Nephron progenitor cell (in vitro differentiated cells): ENCODE measurements around the gene TRIM28.

Experiments
- DNase-seq: peaks from one replicate; pipeline ENCODE4 v3.0.0; 2021
- H3K27ac Mint-ChIP-seq: 2 replicates; pipeline ENCODE4 v1.8.0; 2021; ENCODE audit warnings: mild to moderate bottlenecking, moderate library complexity, mixed read lengths
- H3K27me3 Mint-ChIP-seq: 2 replicates; pipeline ENCODE4 v1.8.0; 2021; ENCODE audit warnings: mild to moderate bottlenecking, low read depth, mixed read lengths; ENCODE audit not compliant: poor library complexity
- H3K36me3 Mint-ChIP-seq: 2 replicates; pipeline ENCODE4 v1.8.0; 2021; ENCODE audit warnings: low read depth, mixed read lengths
- H3K4me1 Mint-ChIP-seq: 2 replicates; pipeline ENCODE4 v1.8.0; 2021; ENCODE audit warnings: mixed read lengths
- H3K4me3 Mint-ChIP-seq: 2 replicates; pipeline ENCODE4 v1.8.0; 2021; ENCODE audit warnings: mild to moderate bottlenecking, moderate library complexity, mixed read lengths
- H3K9me3 Mint-ChIP-seq: 2 replicates; pipeline ENCODE4 v1.8.0; 2021; ENCODE audit warnings: mild to moderate bottlenecking, moderate library complexity, mixed read lengths
- CTCF ChIP-seq: fragments of 200-600 bp; sonication (generic); IDR thresholded peaks from 2 replicates; pipeline ENCODE4 v1.5.0; 2021; ENCODE audit warnings: antibody characterized with exemption

The TRIM28 gene

GRCh38 chr19:58553799-58554493 lies 10.1 kb downstream of the TRIM28 start:
- peaks cover 51% of the 10 kb centered on the region for H3K4me1 Mint-ChIP-seq

GRCh38 chr19:58554494-58555368 lies 10.9 kb downstream of the TRIM28 start, which contains the start of gene CHMP2A:
Gene CHMP2A, minus strand, starts transcription at chr19:58555105. Its CDS starts 893 bp downstream, at chr19:58554212.
- DNase-seq: peak; percentile 99
- H3K4me3 Mint-ChIP-seq: peak within 1 kb of the TSS; percentile 97
- no peak for TF ChIP-seq CTCF
- peaks cover 57% of the 10 kb centered on the region for H3K4me1 Mint-ChIP-seq
- peak within 1 kb of the TSS; percentile 99 for H3K27ac Mint-ChIP-seq
- no peaks in the 10 kb centered on the region for H3K9me3 Mint-ChIP-seq
- H3K36me3 Mint-ChIP-seq: peaks cover 39% of the 10 kb centered on the region
- peaks cover 10% of the 10 kb centered on the region for H3K27me3 Mint-ChIP-seq

More at GRCh38 chr19:58553799-58554493, 10.1 kb downstream of the TRIM28 start:
- Mint-ChIP-seq H3K36me3 (peaks cover 39% of the 10 kb centered on the region), H3K4me3 (peak overlapping the region; percentile 97), H3K9me3 (no peaks in the 10 kb centered on the region), H3K27me3 (peaks cover 10% of the 10 kb centered on the region), H3K27ac (peak overlapping the region; percentile 99)
- no peak for TF ChIP-seq CTCF
- no peak for DNase-seq

- Mint-ChIP-seq H3K4me1 (peaks cover 64% of the 10 kb centered on the region), H3K4me3 (peak overlapping the region; percentile 97), H3K27me3 (peaks cover 10% of the 10 kb centered on the region), H3K36me3 (peaks cover 34% of the 10 kb centered on the region), H3K9me3 (no peaks in the 10 kb centered on the region), H3K27ac (peak overlapping the region; percentile 99)
- TF ChIP-seq CTCF: no peak
- DNase-seq: no peak
Observed at GRCh38 chr19:58555369-58555885, 11.6 kb downstream of the TRIM28 start.

DNA sequence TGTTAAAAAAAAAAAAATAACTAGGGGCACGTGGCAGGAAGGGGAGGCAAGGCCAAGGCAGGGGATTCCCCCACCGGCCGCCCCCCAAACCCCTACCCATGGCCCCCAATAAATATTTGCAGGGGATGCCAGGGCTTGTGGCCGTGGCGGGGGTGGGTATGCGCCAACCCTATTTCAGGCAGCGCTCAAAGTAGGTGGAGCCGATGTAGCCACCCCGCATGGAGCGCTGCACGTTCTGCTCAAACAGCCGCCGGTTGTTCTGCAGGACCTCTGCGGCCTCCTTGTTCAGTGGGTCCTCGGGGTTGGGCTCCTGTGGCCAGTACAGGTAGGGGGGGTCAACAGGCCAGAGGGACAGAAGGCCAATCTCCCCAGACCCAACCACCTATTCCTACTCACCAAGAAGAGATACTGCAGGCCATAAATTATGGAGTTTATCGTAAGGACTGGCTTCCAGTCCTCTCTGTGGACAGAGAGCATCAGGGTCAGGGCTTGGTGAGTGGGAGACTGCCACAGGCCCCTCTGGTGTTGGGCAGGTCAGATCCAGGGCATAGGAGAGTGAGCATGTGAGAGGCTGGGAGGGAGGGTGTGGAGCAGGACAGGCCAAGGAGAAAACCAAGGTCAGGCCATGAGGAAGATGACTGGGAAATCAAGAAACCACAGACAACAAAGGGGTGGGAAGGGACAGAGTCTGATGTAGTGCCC lies 12.2 kb downstream of the TRIM28 start:
- DNase-seq: no peak
- Mint-ChIP-seq H3K27me3 (peaks cover 7% of the 10 kb centered on the region), H3K27ac (peak overlapping the region; percentile 99), H3K36me3 (peaks cover 28% of the 10 kb centered on the region), H3K9me3 (no peaks in the 10 kb centered on the region), H3K4me3 (peak overlapping the region; percentile 99), H3K4me1 (peaks cover 66% of the 10 kb centered on the region)
- no peak for TF ChIP-seq CTCF

- H3K4me3 Mint-ChIP-seq: peak overlapping the region; percentile 99
- H3K27ac Mint-ChIP-seq: peak overlapping the region; percentile 99
- no peak for DNase-seq
- peaks cover 26% of the 10 kb centered on the region for H3K36me3 Mint-ChIP-seq
- peaks cover 7% of the 10 kb centered on the region for H3K27me3 Mint-ChIP-seq
- no peak for TF ChIP-seq CTCF
- no peaks in the 10 kb centered on the region for H3K9me3 Mint-ChIP-seq
- peaks cover 71% of the 10 kb centered on the region for H3K4me1 Mint-ChIP-seq
Observed at GRCh38 chr19:58556622-58557220, 12.9 kb downstream of the TRIM28 start.
